GM12878 (cell line): ENCODE results near the gene SQOR. TPM values are rescaled to one million over a fixed set of nuclear protein-coding genes. Genes with fewer than 3 reads are reported as not detected.

ENCODE experiments used
- BCL11A ChIP-seq: IDR thresholded peaks from 2 replicates; pipeline ENCODE4 v1.6.1; 2011; ENCODE audit warnings: low read depth, low read length
- BMI1 ChIP-seq: fragments of 450-650 bp; IDR thresholded peaks from 2 replicates; pipeline ENCODE4 v1.6.1; 2016; ENCODE audit warnings: mild to moderate bottlenecking, moderate library complexity, borderline replicate concordance
- CTCF ChIP-seq, 3 experiments: IDR thresholded peaks in 2 of 3; conservative IDR thresholded peaks in 1 of 3; 2 replicates each; pipeline ENCODE4 v1.5.1; 2011; ENCODE audit warnings: low read depth in 3 of 3, low read length in 3 of 3, mild to moderate bottlenecking in 3 of 3, control low read depth in 2 of 3, moderate library complexity in 2 of 3, inconsistent platforms in 1 of 3, mixed read lengths in 1 of 3; ENCODE audit not compliant: control insufficient read depth in 2 of 3, insufficient read depth in 1 of 3; ENCODE audit errors: extremely low read depth in 1 of 3
- E2F8 ChIP-seq: fragments of 450-650 bp; IDR thresholded peaks from 2 replicates; pipeline ENCODE4 v1.6.1; 2018; ENCODE audit warnings: mild to moderate bottlenecking, low read depth, moderate library complexity; ENCODE audit not compliant: partially characterized antibody
- IRF3 ChIP-seq: fragments of 450-650 bp; IDR thresholded peaks from 2 replicates; pipeline ENCODE4 v1.6.1; 2014; ENCODE audit warnings: mild to moderate bottlenecking
- IRF5 ChIP-seq: fragments of 450-650 bp; IDR thresholded peaks from 2 replicates; pipeline ENCODE4 v1.6.1; 2017; ENCODE audit warnings: borderline replicate concordance
- NFYA ChIP-seq: IDR thresholded peaks from 2 replicates; pipeline ENCODE4 v1.6.1; 2011; ENCODE audit warnings: low read depth, mild to moderate bottlenecking, low read length, improper control_type of control experiment, borderline replicate concordance
- SKIL ChIP-seq: fragments of 450-650 bp; IDR thresholded peaks from 2 replicates; pipeline ENCODE4 v1.6.1; 2017; ENCODE audit warnings: mild to moderate bottlenecking, low read depth, inconsistent platforms; ENCODE audit not compliant: poor library complexity, severe bottlenecking
- ZNF207 ChIP-seq: fragments of 450-650 bp; IDR thresholded peaks from 2 replicates; pipeline ENCODE4 v1.6.1; 2014; ENCODE audit warnings: antibody characterized with exemption, mild to moderate bottlenecking, borderline replicate concordance
- ZNF592 ChIP-seq: fragments of 450-650 bp; IDR thresholded peaks from 2 replicates; pipeline ENCODE4 v1.6.1; 2017; ENCODE audit warnings: mild to moderate bottlenecking, moderate library complexity
- ZZZ3 ChIP-seq: IDR thresholded peaks from 2 replicates; pipeline ENCODE4 v1.6.1; 2011; ENCODE audit warnings: low read depth; ENCODE audit not compliant: control insufficient read depth, insufficient read length
- polyA plus RNA-seq, 11 experiments: library from polyadenylated mRNA; depleted of rRNA in 4 of 11; unstranded in 6 of 11; stranded (reverse) in 5 of 11; fragments of >200 nt; fragmentation: Nextera tagmentation in 4 of 11; fragmentation: Illumina TruSeq in 1 of 11; extraction: Ambion mirVana in 4 of 11; extraction: Trizol in 1 of 11; gene quantifications; 1 replicate in 1 of 11; 2 replicates in 10 of 11; pipeline versions ENCODE4 v1.2.1 to v1.2.3, GENCODE V29; 2011 to 2016; ENCODE audit warnings: inconsistent platforms in 2 of 11, missing spikeins in 2 of 11, low read depth in 1 of 11
- total RNA-seq, 4 experiments: library from RNA; depleted of rRNA in 3 of 4; stranded (reverse); fragments of >200 nt in 3 of 4; fragmentation: Illumina TruSeq in 1 of 4; extraction: Trizol in 1 of 4; gene quantifications; 2 replicates each; pipeline versions ENCODE4 v1.2.1 to v1.2.3, GENCODE V29; 2013 to 2021

The SQOR gene
- total and polyA plus RNA-seq, 10 of the 15 experiments (the other 5 are each of a cell fraction or from before 2014, with no cell fraction given): 14.5 to 74.7 (median 44.2) TPM

- TF ChIP-seq SKIL: no peak
- no peak for TF ChIP-seq ZZZ3
- TF ChIP-seq BMI1: no peak
- TF ChIP-seq IRF5: no peak
- TF ChIP-seq IRF3: peak; percentile 0; the same call in 1 of the 2 replicates
- no peak for TF ChIP-seq CTCF (IDR thresholded peaks at IDR 0.05 in 2 of 3, conservative IDR thresholded peaks at IDR 0.05 in 1 of 3; ENCODE audit: control insufficient read depth in 2 of 3, extremely low read depth in 1 of 3, insufficient read depth in 1 of 3, low read depth in 3 of 3, low read length in 3 of 3)
- no peak for TF ChIP-seq BCL11A
- TF ChIP-seq ZNF592: no peak
- peak; percentile 43 for TF ChIP-seq ZNF207
- TF ChIP-seq E2F8: peak; percentile 68
- TF ChIP-seq NFYA: no peak
Measured at GRCh38 chr15:45587095-45587862, 47.5 kb upstream of the SQOR start, which contains the start of gene BLOC1S6 (continued).
